MM.1S (cell line): ENCODE data around the gene TNFSF4.

Experiments used
- DNase-seq: peaks from one replicate; pipeline ENCODE4 v3.0.0-alpha.2; 2015
- H2AFZ ChIP-seq: fragments of 300-600 bp; sonication (generic); 2 replicates; pipeline ENCODE4 v1.6.0; 2016; ENCODE audit warnings: antibody characterized with exemption, low read length
- H3F3A ChIP-seq: fragments of 300-600 bp; sonication (generic); 2 replicates; pipeline ENCODE4 v1.6.1; 2016; ENCODE audit warnings: mild to moderate bottlenecking, antibody characterized with exemption, low read length, moderate library complexity, mixed read lengths; ENCODE audit not compliant: insufficient read depth
- H3K27ac ChIP-seq: fragments of 300-600 bp; sonication (generic); 2 replicates; pipeline ENCODE4 v1.5.1; 2016; ENCODE audit warnings: mild to moderate bottlenecking, low read length
- H3K27me3 ChIP-seq: fragments of 300-600 bp; sonication (generic); replicated peaks from 2 replicates; pipeline ENCODE4 v1.6.0; 2016; ENCODE audit warnings: low read length; ENCODE audit not compliant: insufficient read depth
- H3K36me3 ChIP-seq: fragments of 300-600 bp; sonication (generic); replicated peaks from 2 replicates; pipeline ENCODE4 v1.6.1; 2016; ENCODE audit warnings: mild to moderate bottlenecking, low read length, mixed read lengths; ENCODE audit not compliant: insufficient read depth
- H3K4me1 ChIP-seq: fragments of 300-600 bp; sonication (generic); 2 replicates; pipeline ENCODE4 v1.6.1; 2016; ENCODE audit warnings: low read length, mixed read lengths
- H3K4me2 ChIP-seq: fragments of 300-600 bp; sonication (generic); 2 replicates; pipeline ENCODE4 v1.6.0; 2016; ENCODE audit warnings: low read depth, low read length
- H3K4me3 ChIP-seq: fragments of 300-600 bp; sonication (generic); 2 replicates; pipeline ENCODE4 v1.5.1; 2016; ENCODE audit warnings: low read length, mixed read lengths
- H3K79me2 ChIP-seq: fragments of 300-600 bp; sonication (generic); 2 replicates; pipeline ENCODE4 v1.6.1; 2016; ENCODE audit warnings: mixed run types, low read length, mixed read lengths
- H3K9ac ChIP-seq: fragments of 300-600 bp; sonication (generic); 2 replicates; pipeline ENCODE4 v1.6.1; 2016; ENCODE audit warnings: low read length, mixed read lengths
- H3K9me2 ChIP-seq: fragments of 300-600 bp; sonication (generic); replicated peaks from 2 replicates; pipeline ENCODE4 v1.6.1; 2016; ENCODE audit warnings: mild to moderate bottlenecking, low read length, mixed read lengths; ENCODE audit not compliant: insufficient read depth
- H3K9me3 ChIP-seq: fragments of 300-600 bp; sonication (generic); replicated peaks from 2 replicates; pipeline ENCODE4 v1.6.1; 2016; ENCODE audit warnings: mild to moderate bottlenecking, low read length, mixed read lengths; ENCODE audit not compliant: insufficient read depth
- H4K20me1 ChIP-seq: fragments of 300-600 bp; sonication (generic); 2 replicates; pipeline ENCODE4 v1.6.1; 2016; ENCODE audit warnings: mild to moderate bottlenecking, low read length, moderate library complexity, mixed read lengths; ENCODE audit not compliant: insufficient read depth
- CTCF ChIP-seq: fragments of 300-600 bp; sonication (generic); IDR thresholded peaks from 2 replicates; pipeline ENCODE4 v1.5.1; 2016; ENCODE audit warnings: antibody characterized with exemption, low read length, mixed read lengths
- EZH2 ChIP-seq: fragments of 300-600 bp; sonication (generic); optimal IDR thresholded peaks from 2 replicates; pipeline ENCODE3; 2017; ENCODE audit warnings: low read depth, mild to moderate bottlenecking, antibody characterized with exemption, low read length, mixed read lengths
- EZH2phosphoT487 ChIP-seq: fragments of 300-600 bp; sonication (generic); IDR thresholded peaks from 2 replicates; pipeline ENCODE4 v1.6.1; 2018; ENCODE audit warnings: antibody characterized with exemption, low read length

The TNFSF4 gene

GRCh38 chr1:173201969-173202368 is 5.2 kb downstream of the TNFSF4 start:
- Histone ChIP-seq H3K27ac (no peak overlapping the region), H3F3A (no peaks in the 10 kb centered on the region), H3K9me3 (no peaks in the 10 kb centered on the region), H3K79me2 (no peaks in the 10 kb centered on the region), H3K36me3 (no peaks in the 10 kb centered on the region), H3K4me1 (no peaks in the 10 kb centered on the region), H3K4me3 (no peak overlapping the region), H3K4me2 (no peak overlapping the region), H3K9me2 (no peaks in the 10 kb centered on the region), H4K20me1 (no peaks in the 10 kb centered on the region), H3K9ac (no peak overlapping the region), H3K27me3 (peaks cover 11% of the 10 kb centered on the region), H2AFZ (no peak overlapping the region)
- no peak for DNase-seq
- TF ChIP-seq EZH2 (no peak), EZH2phosphoT487 (no peak), CTCF (no peak)

- H3K27me3 ChIP-seq, result no peaks in the 10 kb centered on the region
- H3F3A ChIP-seq, result no peaks in the 10 kb centered on the region
- DNase-seq, result no peak
- H3K4me1 ChIP-seq, result 0 out of 2 replicates have a peak, but pooled peaks cover 3% of the 10 kb centered on the region
- H3K4me2 ChIP-seq, result no peak overlapping the region
- no peaks in the 10 kb centered on the region for H3K36me3 ChIP-seq
- H4K20me1 ChIP-seq, result no peaks in the 10 kb centered on the region
- H3K9me3 ChIP-seq, result no peaks in the 10 kb centered on the region
- H3K79me2 ChIP-seq, result no peaks in the 10 kb centered on the region
- H3K9ac ChIP-seq, result no peak overlapping the region
- TF ChIP-seq EZH2phosphoT487 (no peak), CTCF (no peak), EZH2 (no peak)
- H2AFZ ChIP-seq, result no peak overlapping the region
- H3K27ac ChIP-seq, result no peak overlapping the region
- no peaks in the 10 kb centered on the region for H3K9me2 ChIP-seq
- no peak overlapping the region for H3K4me3 ChIP-seq
Measured at GRCh38 chr1:173195596-173196088, 11.5 kb downstream of the TNFSF4 start.

GRCh38 chr1:173193639-173194038 is 13.5 kb downstream of the TNFSF4 start:
- H3K4me2 ChIP-seq, result no peak overlapping the region

More at GRCh38 chr1:173193639-173194038, 13.5 kb downstream of the TNFSF4 start:
- H3K4me1 ChIP-seq, result 0 out of 2 replicates have a peak, but pooled peaks cover 3% of the 10 kb centered on the region
- H3K9ac ChIP-seq, result no peak overlapping the region
- H3K27me3 ChIP-seq, result no peaks in the 10 kb centered on the region
- TF ChIP-seq EZH2 (no peak), CTCF (no peak), EZH2phosphoT487 (no peak)
- H4K20me1 ChIP-seq, result no peaks in the 10 kb centered on the region
- no peaks in the 10 kb centered on the region for H3K9me3 ChIP-seq
- DNase-seq, result no peak
- no peak overlapping the region for H3K27ac ChIP-seq
- no peak overlapping the region for H3K4me3 ChIP-seq
- H3F3A ChIP-seq, result no peaks in the 10 kb centered on the region
- no peaks in the 10 kb centered on the region for H3K9me2 ChIP-seq
- H2AFZ ChIP-seq, result no peak overlapping the region
- no peaks in the 10 kb centered on the region for H3K36me3 ChIP-seq
- H3K79me2 ChIP-seq, result no peaks in the 10 kb centered on the region
